Transverse colon (tissue), 3 donors: ENCODE data around the gene MCM9.

Experiments used
- CTCF ChIP-seq, 5 experiments: fragments of 200-600 bp in 3 of 5; fragments of 450-650 bp in 2 of 5; sonication (generic) in 3 of 5; IDR thresholded peaks; 1 replicate in 2 of 5; 2 replicates in 3 of 5; pipeline ENCODE4 v1.5.1; 2016 to 2017; ENCODE audit warnings: antibody characterized with exemption in 5 of 5, inconsistent platforms in 3 of 5, mild to moderate bottlenecking in 2 of 5, moderate library complexity in 1 of 5
- POLR2A ChIP-seq: fragments of 450-650 bp; IDR thresholded peaks from one replicate; pipeline ENCODE4 v1.6.1; 2016; ENCODE audit warnings: antibody characterized with exemption, mild to moderate bottlenecking, moderate library complexity

GRCh38 chr6:118799826-118800225 is 135.1 kb downstream of the MCM9 start:
- TF ChIP-seq CTCF (IDR thresholded peaks at IDR 0.05) = no peak
- TF ChIP-seq POLR2A = no peak
